ENCODE data around the gene CHST15. TPM values are rescaled to one million over a fixed set of nuclear protein-coding genes. Genes with fewer than 3 reads are reported as not detected.

The CHST15 gene
- total and polyA plus RNA-seq, 2 of the 4 experiments (the other 2 are of a cell fraction) = 0.14 to 0.18 TPM

DNA sequence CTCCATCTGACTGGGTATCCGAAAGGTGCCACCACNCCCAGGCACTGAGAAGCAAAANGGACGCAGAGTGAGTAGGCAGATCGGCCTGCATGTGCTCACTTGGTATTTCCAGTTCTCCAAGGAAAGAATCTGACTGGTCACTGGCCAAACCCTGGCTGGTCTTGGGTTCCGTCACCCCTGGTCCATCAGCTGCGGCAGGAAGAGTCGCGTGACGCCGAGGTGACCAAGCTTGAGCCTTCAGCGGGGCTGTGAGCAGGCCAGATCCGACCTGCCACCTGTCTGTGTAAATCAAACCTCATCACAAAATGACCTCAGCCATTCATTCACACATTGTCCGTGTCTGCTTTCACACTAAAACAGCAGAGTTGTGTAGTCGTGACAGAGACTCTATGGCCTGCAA lies 28.8 kb upstream of the CHST15 start:
- H3K27ac ChIP-seq (ENCODE audit: insufficient read depth, low read length) = no peak overlapping the region
- dilution Hi-C loops (cut with HindIII; ENCODE audit: low sequenced_read_pairs, unreplicated experiment) = no loop called here

More for the DNA sequence above, 28.8 kb upstream of the CHST15 start:
- H3K9ac ChIP-seq (ENCODE audit: low read depth, low read length) = no peak overlapping the region
- intact Hi-C loops (cut with micrococcal nuclease) (no loop called here), in situ Hi-C loops (cut with MboI; ENCODE audit: low sequenced_read_pairs) (no loop called here)
- H4K20me1 ChIP-seq (ENCODE audit: insufficient read depth, low read length) = no peaks in the 10 kb centered on the region
- ATAC-seq (ENCODE audit: low read depth) (no peak), DNase-seq (no peak)
- no peak overlapping the region for H4K5ac ChIP-seq (ENCODE audit: low read depth, low read length)
- WGBS, 2 experiments (ENCODE audit: extremely low coverage in 2 of 2, insufficient read length in 1 of 2) = 76% methylated on average over 4 of the region's 13 CpGs; no CpG with 5 or more reads in 1 of the 2 experiments
- H3K4ac ChIP-seq (ENCODE audit: low read depth, low read length) = no peak overlapping the region
- no peak overlapping the region for H3K56ac ChIP-seq (ENCODE audit: extremely low read depth, insufficient read depth, low read length)
- H3K18ac ChIP-seq (ENCODE audit: low read depth, low read length) = no peak overlapping the region
- no peak overlapping the region for H2BK5ac ChIP-seq (ENCODE audit: low read depth, low read length, poor library complexity, severe bottlenecking)
- H3K23ac ChIP-seq (ENCODE audit: low read depth, low read length) = no peak overlapping the region
- CTCF ChIA-PET = no interaction called here
- no peak overlapping the region for H3K4me3 ChIP-seq (ENCODE audit: insufficient read depth, low read depth, low read length)
- H2BK120ac ChIP-seq (ENCODE audit: low read depth, low read length) = no peak overlapping the region
- TF ChIP-seq MXI1 (IDR thresholded peaks at IDR 0.05; ENCODE audit: borderline replicate concordance, low read depth, low read length) = no peak
- TF ChIP-seq CEBPB (IDR thresholded peaks at IDR 0.05; ENCODE audit: low read depth, low read length) = no peak
- TF ChIP-seq, protein P1, sequence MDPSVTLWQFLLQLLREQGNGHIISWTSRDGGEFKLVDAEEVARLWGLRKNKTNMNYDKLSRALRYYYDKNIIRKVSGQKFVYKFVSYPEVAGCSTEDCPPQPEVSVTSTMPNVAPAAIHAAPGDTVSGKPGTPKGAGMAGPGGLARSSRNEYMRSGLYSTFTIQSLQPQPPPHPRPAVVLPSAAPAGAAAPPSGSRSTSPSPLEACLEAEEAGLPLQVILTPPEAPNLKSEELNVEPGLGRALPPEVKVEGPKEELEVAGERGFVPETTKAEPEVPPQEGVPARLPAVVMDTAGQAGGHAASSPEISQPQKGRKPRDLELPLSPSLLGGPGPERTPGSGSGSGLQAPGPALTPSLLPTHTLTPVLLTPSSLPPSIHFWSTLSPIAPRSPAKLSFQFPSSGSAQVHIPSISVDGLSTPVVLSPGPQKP (IDR thresholded peaks at IDR 0.05; ENCODE audit: borderline replicate concordance, low read depth, low read length) = no peak
- TF ChIP-seq SMC3 (IDR thresholded peaks at IDR 0.05; ENCODE audit: low read depth, low read length) = no peak
- TF ChIP-seq, protein P2, sequence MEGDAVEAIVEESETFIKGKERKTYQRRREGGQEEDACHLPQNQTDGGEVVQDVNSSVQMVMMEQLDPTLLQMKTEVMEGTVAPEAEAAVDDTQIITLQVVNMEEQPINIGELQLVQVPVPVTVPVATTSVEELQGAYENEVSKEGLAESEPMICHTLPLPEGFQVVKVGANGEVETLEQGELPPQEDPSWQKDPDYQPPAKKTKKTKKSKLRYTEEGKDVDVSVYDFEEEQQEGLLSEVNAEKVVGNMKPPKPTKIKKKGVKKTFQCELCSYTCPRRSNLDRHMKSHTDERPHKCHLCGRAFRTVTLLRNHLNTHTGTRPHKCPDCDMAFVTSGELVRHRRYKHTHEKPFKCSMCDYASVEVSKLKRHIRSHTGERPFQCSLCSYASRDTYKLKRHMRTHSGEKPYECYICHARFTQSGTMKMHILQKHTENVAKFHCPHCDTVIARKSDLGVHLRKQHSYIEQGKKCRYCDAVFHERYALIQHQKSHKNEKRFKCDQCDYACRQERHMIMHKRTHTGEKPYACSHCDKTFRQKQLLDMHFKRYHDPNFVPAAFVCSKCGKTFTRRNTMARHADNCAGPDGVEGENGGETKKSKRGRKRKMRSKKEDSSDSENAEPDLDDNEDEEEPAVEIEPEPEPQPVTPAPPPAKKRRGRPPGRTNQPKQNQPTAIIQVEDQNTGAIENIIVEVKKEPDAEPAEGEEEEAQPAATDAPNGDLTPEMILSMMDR (conservative IDR thresholded peaks at IDR 0.05; ENCODE audit: low read depth, low read length) = no peak
- TF ChIP-seq MAZ (IDR thresholded peaks at IDR 0.05; ENCODE audit: borderline replicate concordance, low read depth, low read length) = no peak
- TF ChIP-seq RCOR1 (IDR thresholded peaks at IDR 0.05; ENCODE audit: insufficient replicate concordance, low read length) = no peak
- no peak for TF ChIP-seq CHD1 (IDR thresholded peaks at IDR 0.05; ENCODE audit: low read depth, low read length)
- no peak for TF ChIP-seq BHLHE40 (IDR thresholded peaks at IDR 0.05; ENCODE audit: low read depth, low read length)
- no peak for TF ChIP-seq MAFK (IDR thresholded peaks at IDR 0.05; ENCODE audit: low read depth, low read length)
- TF ChIP-seq FOS (IDR thresholded peaks at IDR 0.05; ENCODE audit: low read depth, low read length) = no peak
- TF ChIP-seq NFE2L2 (IDR thresholded peaks at IDR 0.05; ENCODE audit: low read depth, low read length) = no peak
- no peak for TF ChIP-seq RFX5 (IDR thresholded peaks at IDR 0.05; ENCODE audit: low read depth, low read length)
- no peak for TF ChIP-seq RAD21 (IDR thresholded peaks at IDR 0.05; ENCODE audit: low read length)
- H2AK9ac ChIP-seq (replicated peaks; ENCODE audit: low read depth, low read length, poor library complexity) = no peak overlapping the region
- no peaks in the 10 kb centered on the region for H3K9me1 ChIP-seq (ENCODE audit: insufficient read depth, low read length)
- H3K27me3 ChIP-seq (ENCODE audit: control insufficient read depth, insufficient read depth, low read length) = no peaks in the 10 kb centered on the region
- no TSS peak for BruUV-seq (replicated peaks)
- H2AFZ ChIP-seq (replicated peaks; ENCODE audit: low read length, poor library complexity) = no peak overlapping the region
- no peaks in the 10 kb centered on the region for H3K79me1 ChIP-seq (ENCODE audit: low read depth in 1 of 2, low read length in 2 of 2)
- no peaks in the 10 kb centered on the region for H3K36me3 ChIP-seq (ENCODE audit: control insufficient read depth, insufficient read depth, low read length)
- H2BK20ac ChIP-seq (ENCODE audit: low read depth, low read length) = no peak overlapping the region
- H3K9me3 ChIP-seq (ENCODE audit: control insufficient read depth, insufficient read depth, low read length) = no peaks in the 10 kb centered on the region; the same call in none of the 2 replicates
- H2AK5ac ChIP-seq (ENCODE audit: low read depth, low read length) = no peak overlapping the region
- no peaks in the 10 kb centered on the region for H3K4me1 ChIP-seq (ENCODE audit: control insufficient read depth, insufficient read depth, low read length)
- POLR2A ChIA-PET (ENCODE audit: unreplicated experiment) = no interaction called here
- H4K91ac ChIP-seq (ENCODE audit: insufficient read depth, low read depth, low read length) = no peak overlapping the region
- no peak overlapping the region for H3K14ac ChIP-seq (replicated peaks; ENCODE audit: low read depth, low read length)
- no peak overlapping the region for H3K4me2 ChIP-seq (ENCODE audit: low read depth, low read length)
- H2BK15ac ChIP-seq (ENCODE audit: low read depth, low read length) = no peak overlapping the region
- no peak overlapping the region for H4K8ac ChIP-seq (ENCODE audit: low read depth in 2 of 2, low read length in 2 of 2)

All from IMR-90 (cell line).